HEK293T (cell line): ENCODE data around the gene KLC1.

Experiments used
- ARNT ChIP-seq: fragments of 450-650 bp; IDR thresholded peaks from 2 replicates; pipeline ENCODE4 v1.6.1; 2017; ENCODE audit warnings: mild to moderate bottlenecking
- BHLHE40 ChIP-seq: fragments of 450-650 bp; IDR thresholded peaks from 2 replicates; pipeline ENCODE4 v1.6.1; 2016; ENCODE audit warnings: mild to moderate bottlenecking, moderate library complexity, borderline replicate concordance
- CTBP1 ChIP-seq: fragments of 450-650 bp; IDR thresholded peaks from 2 replicates; pipeline ENCODE4 v1.6.1; 2016; ENCODE audit warnings: borderline replicate concordance
- ELF4 ChIP-seq: fragments of 450-650 bp; IDR thresholded peaks from 2 replicates; pipeline ENCODE4 v1.6.1; 2017; ENCODE audit warnings: antibody characterized with exemption
- FOXA1 ChIP-seq: fragments of 450-650 bp; IDR thresholded peaks from 2 replicates; pipeline ENCODE4 v1.6.1; 2016; ENCODE audit warnings: mild to moderate bottlenecking
- FOXK2 ChIP-seq: fragments of 450-650 bp; IDR thresholded peaks from 2 replicates; pipeline ENCODE4 v1.6.1; 2016; ENCODE audit warnings: mild to moderate bottlenecking
- FOXM1 ChIP-seq: fragments of 450-650 bp; IDR thresholded peaks from 2 replicates; pipeline ENCODE4 v1.6.1; 2017; ENCODE audit warnings: mild to moderate bottlenecking, borderline replicate concordance
- HDGF ChIP-seq: fragments of 450-650 bp; IDR thresholded peaks from 2 replicates; pipeline ENCODE4 v1.6.1; 2017; ENCODE audit warnings: antibody characterized with exemption, borderline replicate concordance
- L3MBTL2 ChIP-seq: fragments of 450-650 bp; conservative IDR thresholded peaks from 2 replicates; pipeline ENCODE4 v1.6.1; 2016; ENCODE audit warnings: mild to moderate bottlenecking
- LEF1 ChIP-seq: fragments of 450-650 bp; IDR thresholded peaks from 2 replicates; pipeline ENCODE4 v1.6.1; 2017; ENCODE audit warnings: mild to moderate bottlenecking, borderline replicate concordance
- NFRKB ChIP-seq: fragments of 450-650 bp; IDR thresholded peaks from 2 replicates; pipeline ENCODE4 v1.6.1; 2016; ENCODE audit warnings: mild to moderate bottlenecking, moderate library complexity
- SP1 ChIP-seq: fragments of 450-650 bp; IDR thresholded peaks from 2 replicates; pipeline ENCODE4 v1.6.1; 2017
- SUZ12 ChIP-seq: fragments of 450-650 bp; IDR thresholded peaks from 2 replicates; pipeline ENCODE4 v1.6.1; 2016; ENCODE audit warnings: mild to moderate bottlenecking
- TARDBP ChIP-seq: fragments of 450-650 bp; IDR thresholded peaks from 2 replicates; pipeline ENCODE4 v1.6.1; 2016

DNA sequence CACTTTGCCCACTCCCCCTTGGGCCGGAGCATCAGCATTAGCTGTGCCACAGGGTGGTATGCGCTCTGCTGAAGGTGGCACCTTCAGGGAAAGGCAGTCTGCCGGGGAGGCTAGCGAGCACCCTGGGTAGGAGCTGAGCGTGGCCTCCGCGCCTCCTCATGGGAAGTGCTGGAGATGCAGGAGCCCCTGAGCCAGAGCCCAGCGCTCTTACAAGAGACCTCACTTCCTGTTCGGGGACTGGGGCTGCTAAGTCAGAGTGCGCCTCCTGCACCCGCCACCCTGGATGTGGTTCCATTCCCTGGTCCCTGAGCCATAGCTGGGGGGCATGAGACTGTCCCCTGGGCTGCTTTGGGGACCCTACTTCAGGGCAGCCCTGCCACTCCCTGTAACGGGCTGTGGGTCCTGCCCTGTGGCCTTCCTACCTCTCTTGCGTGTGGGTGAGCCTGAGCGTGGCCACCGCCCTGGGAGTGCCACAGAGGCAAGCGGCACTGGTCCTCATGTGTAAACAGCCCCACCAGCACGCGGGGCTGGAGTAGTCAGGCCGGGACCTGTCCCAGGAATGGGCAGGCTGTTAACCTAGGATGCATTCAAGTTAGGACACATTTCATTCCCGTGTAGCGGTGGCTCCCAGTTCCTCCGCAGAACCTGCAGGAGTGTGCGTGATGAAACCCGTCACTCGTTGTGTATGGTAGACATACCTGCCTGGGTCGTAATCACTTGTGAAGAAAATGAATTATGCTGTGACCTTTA lies 46.9 kb upstream of the KLC1 start:
- TF ChIP-seq SP1: no peak
- TF ChIP-seq ELF4: no peak
- TF ChIP-seq FOXK2: no peak
- no peak for TF ChIP-seq BHLHE40
- no peak for TF ChIP-seq CTBP1
- no peak for TF ChIP-seq TARDBP
- TF ChIP-seq SUZ12: no peak
- no peak for TF ChIP-seq LEF1
- TF ChIP-seq ARNT: no peak
- no peak for TF ChIP-seq NFRKB
- no peak for TF ChIP-seq FOXM1
- TF ChIP-seq L3MBTL2: no peak
- TF ChIP-seq FOXA1: no peak
- no peak for TF ChIP-seq HDGF
